Measurements from ENCODE around the gene PATE2.

The PATE2 gene

DNA sequence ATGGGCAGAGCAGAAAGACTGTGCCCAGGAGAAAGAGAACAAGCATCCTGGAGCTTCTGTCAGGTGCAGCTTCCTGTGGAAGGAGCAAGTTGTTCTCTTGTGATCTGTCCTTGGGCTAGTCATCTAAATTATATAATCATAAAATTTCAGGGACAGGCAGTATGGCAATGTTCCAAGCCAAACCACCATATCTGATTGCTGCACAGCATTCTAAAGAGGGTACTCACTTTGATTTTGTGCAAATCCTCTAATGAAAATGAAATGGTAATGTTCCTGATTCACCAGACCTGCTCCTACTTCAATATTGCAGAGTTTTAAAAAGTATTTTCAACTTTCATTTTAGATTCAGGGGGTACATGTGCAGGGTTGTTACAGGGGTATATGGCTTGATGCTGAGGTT, at the start of gene PATE2:
TSS of gene PATE2 (minus strand) at position 101 of the 400 bp plus-strand sequence. CDS start at position 46, 55 bp downstream.
- no peak for DNase-seq

DNA sequence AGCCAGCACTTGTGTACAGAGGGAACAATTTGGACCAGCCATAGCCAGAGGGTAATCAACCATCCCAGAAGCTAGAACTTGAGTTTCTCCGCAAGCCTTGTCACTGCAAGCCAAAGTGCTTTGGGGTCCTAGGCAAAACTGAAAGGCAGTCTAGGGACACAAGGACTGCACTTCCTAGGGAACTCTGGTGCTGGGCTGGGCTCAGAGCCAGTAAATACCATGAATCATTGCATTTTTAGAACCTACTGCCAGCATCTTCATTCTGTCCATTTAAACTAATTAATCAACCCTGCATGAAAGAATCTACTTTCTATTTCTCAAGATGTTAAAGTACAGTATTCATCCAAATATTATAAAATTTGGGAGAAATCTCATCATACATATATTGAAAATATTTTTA, 29.3 kb upstream of the PATE2 start:
- DNase-seq, result no peak

DNA sequence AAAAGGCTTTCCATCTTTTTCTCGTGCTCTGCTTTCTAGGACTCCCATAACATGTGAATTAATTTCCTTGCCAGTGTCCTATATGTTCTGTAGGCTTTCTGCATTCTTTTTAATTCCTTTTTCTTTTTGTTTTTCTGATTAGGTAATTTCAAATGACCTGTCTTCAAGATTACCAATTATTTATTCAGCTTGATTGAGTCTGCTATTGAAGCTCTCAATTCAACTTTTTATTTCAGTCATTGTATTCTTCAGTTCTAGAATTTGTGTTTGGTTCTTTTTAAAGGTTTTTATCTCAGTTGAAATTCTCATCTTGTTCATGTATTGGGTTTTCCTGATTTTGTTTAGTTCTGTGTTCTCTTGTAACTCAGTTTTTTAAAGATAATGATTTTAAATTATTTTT, 23.8 kb upstream of the PATE2 start:
- DNase-seq, result no peak

DNA sequence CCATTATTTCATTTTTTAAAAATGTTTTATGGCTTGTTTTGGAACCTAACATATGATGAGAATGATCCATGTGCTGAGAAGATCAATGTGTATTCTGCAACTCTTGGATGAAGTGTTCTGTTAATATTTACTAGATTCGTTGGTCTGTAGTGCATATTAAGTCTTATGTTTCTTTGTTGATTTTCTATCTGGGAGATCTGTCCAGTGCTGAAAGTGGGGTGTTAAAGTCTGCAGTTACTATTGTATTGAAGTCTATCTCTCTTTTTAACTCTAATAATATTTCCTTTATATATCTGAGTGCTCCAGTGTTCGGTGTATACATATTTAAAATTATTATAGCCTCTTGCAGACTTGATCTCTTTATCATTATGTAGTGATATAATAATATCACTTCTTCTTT, 21.2 kb upstream of the PATE2 start:
- no peak for DNase-seq

DNA sequence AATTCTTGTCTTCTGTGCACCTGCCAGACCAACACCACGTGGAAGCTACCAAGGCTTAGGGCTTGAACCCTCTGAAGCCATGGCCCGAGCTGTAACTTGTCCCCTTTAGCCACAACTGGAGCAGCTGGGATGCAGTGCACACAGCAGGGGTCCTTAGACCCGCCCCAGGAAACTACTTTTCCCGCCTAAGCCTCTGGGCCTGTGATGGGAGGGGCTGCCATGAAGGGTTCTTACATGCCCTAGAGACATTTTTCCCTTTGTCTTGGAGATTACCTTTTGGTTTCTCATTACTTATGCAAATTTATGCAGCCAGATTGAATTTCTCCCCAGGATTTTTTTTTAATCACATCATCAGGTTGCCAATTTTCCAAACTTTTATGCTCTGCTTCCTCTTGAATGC, 19.0 kb upstream of the PATE2 start:
- no peak for DNase-seq

DNA sequence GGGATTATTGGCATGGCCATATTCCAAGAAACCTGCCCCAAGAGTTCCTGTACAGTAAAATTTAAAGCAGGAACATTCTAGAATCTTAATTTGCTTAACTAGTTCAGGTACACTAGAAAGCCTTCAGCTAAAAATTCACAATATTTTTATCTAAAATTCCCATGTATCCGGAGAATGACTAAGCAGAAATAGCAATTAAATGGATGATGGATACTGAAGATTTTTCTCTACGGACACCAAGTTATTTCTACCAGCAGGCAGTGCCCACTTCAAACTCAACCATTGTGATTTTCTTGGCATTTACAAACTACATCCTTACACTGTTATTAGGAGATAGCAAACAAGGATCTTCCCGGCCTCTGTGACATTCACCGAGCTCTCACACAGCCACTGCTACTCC, 12.2 kb upstream of the PATE2 start:
- DNase-seq, result no peak

DNA sequence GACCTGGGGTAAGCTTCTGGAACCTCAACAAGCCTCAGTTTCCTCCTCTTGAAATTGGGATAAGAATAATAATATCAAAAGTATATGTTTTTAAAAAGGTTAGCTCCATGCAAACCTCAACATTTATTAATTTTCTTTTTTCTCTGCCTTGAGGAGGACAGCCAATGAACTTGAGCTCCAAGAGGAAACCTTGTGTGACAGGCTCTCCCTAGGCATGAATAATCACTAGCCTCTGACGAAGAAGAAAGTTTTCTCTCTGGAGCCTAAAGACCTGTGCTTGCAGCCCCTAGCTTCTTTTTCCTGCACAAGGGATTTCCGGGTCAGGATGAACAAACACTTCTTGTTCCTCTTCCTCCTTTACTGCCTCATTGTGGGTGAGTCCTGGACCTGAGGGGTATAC, 9.2 kb upstream of the PATE2 start, which contains the start of gene PATE3:
TSS of gene PATE3 (plus strand) at position 301 of the 400 bp plus-strand sequence. CDS start at position 326, 25 bp downstream.
- no peak for DNase-seq

DNA sequence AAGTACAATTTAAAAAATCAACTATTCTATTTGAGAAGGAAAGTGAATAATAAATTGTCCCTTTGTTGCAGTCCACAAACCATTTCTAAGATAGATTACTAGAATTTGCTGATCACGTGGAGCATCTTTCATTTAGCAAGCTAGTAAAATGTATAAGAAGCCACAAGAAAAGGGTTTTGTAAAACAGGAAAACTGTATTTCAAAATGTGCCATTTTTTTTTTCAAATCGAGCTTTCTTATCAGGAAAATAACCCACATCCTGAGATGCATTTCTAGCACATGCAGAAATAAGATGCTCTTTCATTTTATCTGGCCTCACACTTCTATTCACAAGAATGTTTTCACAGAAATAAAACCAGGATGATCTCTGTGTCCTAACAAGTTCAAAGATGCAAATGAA, 6.0 kb upstream of the PATE2 start:
- DNase-seq, result no peak

DNA sequence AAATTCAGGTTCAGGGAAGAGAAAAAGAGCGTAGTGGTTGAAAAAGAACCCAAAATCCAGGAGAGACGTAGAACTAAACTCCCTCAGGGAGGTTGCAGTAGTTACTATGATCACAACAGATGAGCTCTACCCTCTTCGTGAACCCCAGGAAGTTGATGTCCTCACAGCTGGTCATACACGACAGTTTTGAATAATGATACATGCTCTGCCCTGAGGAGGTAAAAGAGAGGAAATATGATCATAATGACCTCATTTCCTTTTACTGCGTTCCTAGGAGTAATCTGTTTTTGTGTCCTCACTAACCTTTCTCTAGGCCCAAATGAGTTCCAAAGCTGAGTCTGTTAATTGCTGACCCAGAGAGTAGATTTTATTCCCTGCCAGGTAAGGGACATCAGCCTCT, 1.3 kb downstream of the PATE2 start:
- DNase-seq, result no peak

DNA sequence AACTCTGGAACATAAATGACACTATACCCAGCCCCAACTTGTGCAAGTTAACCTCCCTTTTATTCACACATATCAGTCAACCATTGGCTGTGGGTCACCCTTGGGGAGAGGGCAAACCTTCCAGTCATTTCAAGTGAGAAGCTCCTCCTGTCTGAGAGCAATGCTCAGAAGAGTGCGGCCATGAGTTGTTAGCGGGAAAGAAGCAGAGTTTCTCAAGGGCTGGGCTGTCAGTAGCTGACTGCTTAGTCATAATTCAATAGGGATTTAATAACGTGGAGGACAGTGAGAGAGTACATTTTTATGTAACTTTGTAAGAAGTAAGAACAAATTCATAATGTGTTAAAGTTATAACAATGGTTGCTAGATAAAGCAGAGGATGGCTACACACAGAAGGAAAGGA, 5.1 kb downstream of the PATE2 start:
- no peak for DNase-seq

DNA sequence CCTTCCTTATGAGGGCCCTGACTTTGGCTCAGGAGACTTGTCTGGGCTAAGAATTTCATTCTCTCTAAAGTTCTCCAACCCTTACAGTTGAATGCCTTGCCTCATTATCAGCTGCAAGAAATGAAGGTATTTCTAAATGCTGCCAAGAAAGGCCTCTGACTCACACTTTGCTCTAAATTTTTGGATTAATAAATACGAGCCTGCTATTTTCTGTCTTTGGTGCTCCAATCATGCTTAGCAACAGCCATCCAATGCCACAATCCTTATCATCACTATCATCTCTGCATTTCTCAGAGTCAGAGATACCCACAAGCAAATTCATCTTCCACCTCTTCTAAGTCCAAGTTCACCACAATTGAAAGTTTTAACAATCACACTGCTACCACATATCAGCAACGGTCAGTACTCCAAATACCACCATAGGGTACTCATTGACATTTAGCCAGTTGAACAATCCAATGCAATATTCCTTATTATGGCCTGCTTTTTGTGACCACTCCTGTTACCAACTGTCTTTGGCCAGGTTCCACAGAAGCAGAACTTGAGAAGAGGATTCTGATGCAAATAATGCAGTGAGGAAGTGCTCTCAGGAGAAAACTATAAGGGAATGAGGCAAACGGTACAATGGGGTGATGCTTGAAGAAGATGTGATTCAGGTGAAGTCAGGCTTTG, 5.7 kb downstream of the PATE2 start:
- DNase-seq, result no peak

DNA sequence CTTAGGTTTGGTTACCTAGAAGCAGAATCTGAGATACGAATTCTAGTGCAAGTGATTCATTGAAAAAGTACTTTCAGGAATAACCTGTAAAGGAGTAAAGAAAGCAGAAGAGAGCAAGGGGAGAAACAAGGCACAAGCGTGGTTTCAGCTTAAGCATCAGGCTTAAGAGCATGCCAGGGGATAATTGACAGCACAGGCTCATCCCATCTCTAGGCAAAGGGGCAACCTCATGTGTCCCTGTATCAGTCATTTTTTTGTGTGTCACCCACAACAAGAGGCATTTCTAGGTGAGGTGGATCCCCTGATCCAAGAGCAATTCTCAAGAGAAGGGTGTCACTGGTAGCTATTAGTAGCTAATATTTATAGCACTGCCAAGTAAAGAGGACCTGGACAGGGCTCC, 8.0 kb downstream of the PATE2 start:
- DNase-seq, result no peak

DNA sequence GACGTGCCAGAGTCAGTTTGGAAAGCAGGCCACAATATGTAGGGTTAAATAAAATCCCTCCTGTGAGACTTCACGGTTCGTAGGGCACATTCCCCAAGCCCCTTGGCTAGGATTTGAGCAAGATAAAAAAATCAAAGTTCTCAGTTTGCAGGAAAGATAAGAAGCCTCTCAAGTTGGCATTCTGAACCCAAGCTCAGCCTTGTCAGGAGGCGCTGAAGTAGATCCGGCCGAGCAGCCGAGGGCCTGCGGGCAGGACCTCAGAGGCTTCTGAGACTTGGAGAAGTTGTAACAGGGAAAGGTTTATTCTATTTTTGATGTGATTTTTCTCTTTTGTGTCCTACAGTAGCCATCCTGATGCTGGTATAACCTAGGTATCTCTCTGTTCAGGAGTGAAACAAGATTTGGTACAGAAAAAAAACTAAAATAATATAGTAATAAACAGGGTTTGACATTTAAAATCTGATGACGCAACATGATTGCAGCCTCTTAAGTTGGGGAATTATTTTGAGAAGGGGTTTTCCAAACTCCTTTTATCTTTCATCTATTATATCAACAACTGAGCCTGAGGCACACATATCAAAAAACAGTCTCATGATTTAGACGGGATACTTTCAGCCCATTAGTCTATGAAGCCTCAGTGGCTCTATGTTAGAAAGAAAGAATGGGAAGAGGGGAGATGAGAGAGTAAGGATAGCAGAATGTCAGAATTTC, 10.1 kb downstream of the PATE2 start:
- no peak for DNase-seq

DNA sequence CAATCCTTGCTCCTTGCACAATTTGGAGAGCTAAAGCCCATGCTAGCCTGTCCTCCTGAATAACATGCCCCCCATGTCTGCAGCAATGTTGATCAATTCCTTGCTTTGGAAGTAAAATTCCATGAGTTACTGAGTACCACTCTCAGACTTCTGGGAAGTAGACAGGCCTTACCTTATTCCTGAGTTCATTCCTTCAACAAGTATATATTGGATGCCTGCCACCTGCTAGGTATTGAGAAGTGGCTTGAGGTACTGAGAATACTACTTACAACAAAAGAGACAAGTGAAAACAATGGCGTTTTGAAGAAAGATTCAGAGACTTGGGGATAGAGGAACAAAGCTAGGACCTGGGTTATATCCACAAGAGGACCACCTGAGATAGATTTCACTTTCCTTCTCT, 12.4 kb downstream of the PATE2 start:
- no peak for DNase-seq

DNA sequence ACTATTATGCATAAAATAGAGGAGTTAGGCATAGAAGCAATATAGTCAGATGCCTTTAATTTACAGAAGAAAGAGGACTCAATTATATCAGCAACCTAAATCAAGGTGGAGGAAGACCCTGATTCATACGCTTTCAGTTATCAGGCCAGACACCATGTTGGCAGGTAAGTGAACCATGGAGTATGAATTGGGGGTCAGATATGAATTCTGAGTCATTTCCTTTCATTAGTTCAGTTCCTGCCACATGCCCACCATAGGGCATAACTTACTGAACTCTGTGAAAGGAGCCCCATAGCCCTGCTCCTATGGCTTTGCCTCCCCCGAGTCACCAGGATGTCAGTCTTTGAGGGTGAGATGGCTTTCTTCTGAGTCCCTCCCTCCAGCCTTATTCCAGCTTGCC, 15.1 kb downstream of the PATE2 start:
- no peak for DNase-seq

DNA sequence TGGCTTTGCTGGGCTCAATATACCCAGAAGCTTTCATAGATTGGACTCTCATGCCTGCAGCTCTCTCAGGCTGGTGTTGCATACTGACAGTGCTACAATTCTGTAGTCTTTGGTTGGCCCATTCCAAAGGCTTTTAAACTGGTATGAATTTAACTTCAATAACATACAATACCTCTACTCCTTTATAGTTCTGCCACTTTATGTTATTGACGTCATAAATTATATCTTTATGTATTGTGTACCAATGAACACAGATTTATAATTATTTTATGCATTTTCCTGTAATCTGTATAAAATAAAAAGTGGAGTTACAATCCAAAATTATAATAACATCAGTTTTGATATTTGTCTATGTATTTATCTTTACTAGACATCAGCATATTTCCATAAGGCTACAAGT, 16.2 kb downstream of the PATE2 start:
- no peak for DNase-seq

DNA sequence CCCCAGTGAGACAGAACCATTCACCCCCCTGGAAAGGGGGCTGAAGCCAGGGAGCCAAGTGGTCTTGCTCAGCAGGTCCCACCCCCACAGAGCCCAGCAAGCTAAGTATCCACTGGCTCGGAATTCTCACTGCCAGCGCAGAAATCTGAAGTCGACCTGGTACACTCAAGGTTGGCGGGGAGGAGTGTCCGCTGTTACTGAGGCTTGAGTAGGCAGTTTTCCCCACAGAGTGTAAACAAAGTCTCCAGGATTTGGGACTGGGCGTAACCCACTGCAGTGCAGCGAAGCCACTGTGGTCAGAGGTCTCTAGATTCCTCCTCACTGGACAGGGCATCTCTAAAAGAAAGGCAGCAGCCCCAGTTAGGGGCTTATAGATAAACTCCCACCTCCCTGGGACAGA, 22.6 kb downstream of the PATE2 start:
- no peak for DNase-seq

DNA sequence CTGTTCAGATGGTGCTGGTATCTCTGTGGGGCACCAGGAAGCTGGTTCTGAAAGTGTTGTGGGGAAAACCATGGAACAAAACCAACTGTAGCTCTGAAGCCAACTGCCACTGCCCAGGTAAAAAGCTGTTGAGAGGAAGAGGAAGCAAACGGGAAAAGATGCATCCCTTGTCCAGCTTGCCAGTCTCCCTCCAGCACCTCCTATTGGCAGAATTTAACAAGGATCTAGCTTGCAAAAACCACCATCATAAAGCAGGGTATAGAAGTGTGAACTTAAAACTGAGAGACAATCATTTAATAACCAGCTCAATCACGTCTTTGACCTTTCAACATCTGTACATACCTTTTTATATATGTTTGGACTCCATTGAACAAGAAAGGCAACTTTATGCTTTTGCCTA, 28.0 kb downstream of the PATE2 start:
- no peak for DNase-seq

DNA sequence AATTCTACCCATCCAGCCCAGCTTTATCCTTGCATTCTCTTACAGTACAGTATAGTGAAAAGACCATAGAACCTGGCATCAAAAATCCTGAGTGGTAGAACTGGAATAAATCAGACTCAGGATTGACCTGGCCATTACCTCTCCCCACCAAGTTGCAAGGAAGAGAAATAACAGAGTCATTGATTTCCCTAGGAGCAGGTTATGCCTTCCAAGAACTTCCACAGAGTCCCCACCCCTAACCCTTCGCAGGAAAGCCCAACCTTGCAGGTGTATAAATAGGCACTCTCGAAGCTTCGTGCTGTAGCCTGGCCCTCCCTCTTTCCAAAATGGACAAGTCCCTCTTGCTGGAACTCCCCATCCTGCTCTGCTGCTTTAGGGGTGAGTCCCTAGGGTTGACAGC, 32.6 kb downstream of the PATE2 start, which contains the start of gene PATE1:
TSS of gene PATE1 (plus strand) at position 301 of the 400 bp plus-strand sequence. CDS start at position 327, 26 bp downstream.
- DNase-seq, result no peak

DNA sequence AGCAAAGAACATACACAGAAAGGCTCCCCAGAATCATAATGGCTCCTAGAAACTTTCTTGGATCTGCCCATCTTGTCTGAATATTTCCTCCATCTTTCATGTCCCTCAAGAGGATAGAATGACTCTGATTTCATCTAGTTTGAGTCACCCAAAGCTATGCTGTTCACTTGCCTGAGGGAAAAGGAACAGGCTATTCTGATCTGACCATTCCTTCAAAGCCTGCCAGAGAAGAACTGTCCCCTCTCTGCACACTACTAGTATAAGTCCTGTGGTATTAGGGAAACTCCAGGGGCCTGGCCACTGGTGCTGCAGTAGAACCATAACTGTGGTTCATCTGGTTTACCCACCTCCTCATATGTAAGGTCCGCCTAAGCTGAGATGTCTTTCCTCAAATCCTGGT, 34.9 kb downstream of the PATE2 start:
- DNase-seq, result no peak

DNA sequence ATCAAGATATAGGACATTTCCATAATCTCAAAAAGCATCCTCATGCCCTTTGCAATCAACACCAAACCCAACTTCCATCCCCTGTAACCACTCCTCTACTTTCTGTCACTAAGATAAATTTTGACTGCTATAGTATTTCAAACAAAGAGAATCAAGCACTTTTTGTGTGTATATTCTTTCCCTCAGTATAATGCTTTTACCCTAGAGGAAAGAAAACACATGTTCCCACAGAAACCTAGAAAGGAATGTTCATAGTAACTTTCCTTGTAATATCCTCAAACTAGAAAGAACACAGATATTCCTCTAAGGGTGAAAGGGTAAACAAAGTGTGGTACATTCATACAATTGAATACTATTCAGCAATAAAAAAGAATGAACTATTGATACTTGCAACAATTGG, 38.0 kb downstream of the PATE2 start:
- DNase-seq, result no peak

DNA sequence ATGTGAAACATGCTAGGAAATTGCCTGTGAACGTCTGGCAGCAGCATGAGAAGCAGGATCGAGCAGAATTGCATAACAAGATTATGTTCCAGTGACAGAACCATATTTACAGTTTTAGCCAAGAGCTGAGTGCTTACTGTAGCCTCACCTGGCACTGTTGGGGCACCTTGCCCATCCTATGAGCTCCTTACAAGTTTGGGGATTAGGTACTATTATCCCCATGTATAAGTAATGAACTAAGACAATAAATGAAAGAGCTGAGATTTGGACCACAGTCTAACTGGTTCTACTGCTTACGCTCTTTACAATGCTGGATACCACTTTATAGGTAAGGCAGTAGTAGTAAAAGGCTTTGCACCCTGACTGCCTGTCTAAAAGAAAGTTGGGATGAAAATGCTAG, 49.7 kb downstream of the PATE2 start:
- DNase-seq, result no peak
